GM21619 (cell line): ENCODE results near the gene ETFB.

Experiments used
- ATAC-seq: cut with Tn5 transposase; IDR thresholded peaks from one replicate; pipeline ENCODE4 v1.9.1; 2021; ENCODE audit not compliant: unreplicated experiment

Gene ETFB

DNA sequence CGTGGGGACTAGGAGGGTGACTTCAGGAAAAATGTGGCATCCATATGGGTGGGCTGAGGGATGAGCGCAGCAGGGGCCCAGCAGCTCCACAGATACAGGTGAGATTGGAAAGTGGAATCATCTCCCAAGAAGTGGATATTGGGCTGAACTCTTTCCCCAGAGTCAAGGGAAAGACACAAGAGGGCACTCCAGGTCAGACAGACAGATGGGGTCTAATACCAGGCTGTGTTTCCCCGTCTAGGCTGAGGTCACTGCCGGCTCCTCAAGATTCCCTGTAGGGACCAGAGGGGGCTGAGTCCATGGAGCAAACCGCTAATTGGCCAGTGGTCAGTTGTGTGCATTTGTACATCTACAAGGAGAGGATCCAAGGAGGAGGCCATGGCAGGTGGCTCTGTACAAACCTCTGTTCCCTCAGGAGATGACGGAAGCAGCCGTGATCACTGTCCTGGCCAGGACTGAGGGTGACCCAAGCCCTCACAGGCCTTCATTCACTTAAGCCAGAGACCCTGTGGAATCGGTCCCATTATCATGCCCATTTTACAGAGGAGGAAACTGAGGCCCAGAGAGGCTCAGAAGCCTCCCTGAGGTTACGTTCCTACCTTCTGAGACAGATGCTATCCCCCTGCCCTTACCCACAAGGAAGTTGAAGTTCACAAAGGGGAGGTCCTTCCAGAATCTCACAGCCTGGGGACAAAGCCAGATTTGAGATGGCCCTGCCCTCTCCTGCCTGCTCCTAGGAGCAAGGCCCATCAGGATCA lies 69.7 kb downstream of the ETFB start:
- ATAC-seq, result no peak

DNA sequence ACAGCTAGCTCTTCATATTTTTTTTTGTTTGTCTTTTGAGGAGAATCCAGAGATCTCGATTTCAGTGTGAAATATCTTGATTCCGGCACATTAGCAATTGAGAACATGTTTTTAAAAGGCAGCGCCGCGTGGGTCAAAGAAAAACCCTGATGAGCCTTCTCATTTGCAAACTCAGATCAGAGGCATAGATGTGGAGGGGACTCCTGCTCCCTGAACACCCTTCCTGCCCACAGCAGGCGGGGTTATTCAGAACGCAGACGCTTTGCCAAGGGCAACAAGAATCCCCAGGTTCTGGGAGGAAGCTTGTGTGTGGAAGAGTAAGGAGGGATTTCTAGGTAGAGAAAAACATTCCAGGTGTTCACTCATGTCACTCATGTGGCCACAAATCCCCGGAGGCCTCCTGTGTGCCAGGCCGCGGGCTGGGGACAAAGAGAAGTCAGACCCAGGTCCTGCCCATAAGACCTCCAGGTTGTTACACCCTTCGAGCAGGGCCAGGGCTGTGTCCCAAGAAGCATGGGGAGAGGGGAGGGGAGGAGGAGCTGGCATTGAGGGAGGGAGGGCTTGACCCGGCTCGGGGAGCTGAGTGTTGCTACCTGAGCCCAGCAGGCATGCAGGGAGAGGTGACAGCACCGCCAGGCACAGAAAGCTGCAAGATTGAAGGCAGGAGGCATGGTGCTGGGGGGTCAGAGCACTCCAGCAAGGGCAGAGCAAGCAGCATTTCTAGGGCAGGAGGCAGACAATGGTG lies 70.6 kb downstream of the ETFB start:
- no peak for ATAC-seq
